HL-60/S4 (cell line): Measurements from ENCODE around the gene SH3PXD2B.
"Not testable (repeated sequence)": the region's sequence is repeated elsewhere in the genome, so short reads cannot be mapped to it uniquely, and the experiment has no call there.

ENCODE experiments used
- in situ Hi-C: fragments of 300-500 bp; cut with MboI; formaldehyde crosslinking; loops from 2 replicates; pipeline ENCODE4 v1.14.3; 2022; ENCODE audit warnings: low sequenced_read_pairs

Gene SH3PXD2B

DNA sequence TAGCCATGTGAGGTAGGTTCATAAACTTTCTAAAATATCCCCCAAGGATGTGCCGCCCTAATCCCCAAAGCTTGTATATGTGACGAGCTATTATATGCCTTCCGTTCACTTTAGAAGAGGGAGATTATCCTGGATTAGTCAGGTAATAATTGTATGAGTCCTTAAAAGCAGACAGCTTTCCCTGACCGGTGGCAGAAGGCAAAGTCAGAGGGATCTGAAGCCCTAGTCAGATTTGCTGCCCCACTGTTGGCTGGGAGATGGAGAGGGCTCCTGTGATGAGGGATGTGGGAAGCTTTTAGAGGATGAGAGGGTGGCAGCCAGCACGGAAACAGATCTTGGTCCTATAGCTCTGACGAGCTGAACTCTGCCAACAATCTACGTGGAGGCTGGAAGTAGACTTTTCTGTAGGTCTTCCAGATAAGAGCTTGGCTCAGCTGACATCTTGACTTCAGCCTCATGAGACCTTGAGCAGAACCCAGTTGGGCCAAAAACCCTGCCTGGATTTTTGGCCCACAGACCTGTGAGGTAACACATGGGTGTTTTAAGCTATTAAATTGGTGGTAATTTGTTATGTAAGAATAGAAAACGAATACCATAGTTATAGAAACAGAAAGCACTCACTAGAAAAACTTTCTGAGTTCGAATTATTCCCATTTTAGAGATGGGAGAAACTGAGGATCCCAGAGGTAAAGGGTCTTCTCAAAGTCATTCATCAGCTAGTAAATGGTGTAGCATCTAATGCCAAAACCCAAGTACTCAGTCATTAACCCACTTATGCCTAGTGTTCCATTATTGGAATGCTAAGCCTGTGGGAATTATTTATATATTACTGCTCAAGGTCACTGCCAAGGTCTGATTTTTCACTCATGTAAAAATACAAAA, 48.9 kb downstream of the SH3PXD2B start:
- in situ Hi-C loops, result no loop called here

DNA sequence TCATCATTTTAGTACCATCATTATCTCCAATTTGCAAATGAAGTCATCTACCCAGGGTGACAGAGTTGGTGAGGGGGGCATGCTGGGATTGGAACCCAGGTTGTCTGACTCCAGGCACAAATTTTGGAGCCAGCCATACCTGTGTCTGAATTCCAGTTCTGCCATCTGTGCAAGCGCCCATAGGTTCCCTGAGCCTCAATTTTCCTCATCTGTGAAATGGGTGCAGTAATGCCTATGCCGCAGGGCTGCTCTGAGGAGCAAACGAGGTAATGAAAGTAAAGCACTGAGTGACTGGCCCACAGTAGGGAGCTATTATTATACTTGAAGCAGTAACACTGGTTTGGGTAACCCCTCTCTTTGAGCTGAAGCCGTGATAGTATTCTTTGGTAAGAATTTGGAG, 49.6 kb downstream of the SH3PXD2B start:
- in situ Hi-C loops, result no loop called here

DNA sequence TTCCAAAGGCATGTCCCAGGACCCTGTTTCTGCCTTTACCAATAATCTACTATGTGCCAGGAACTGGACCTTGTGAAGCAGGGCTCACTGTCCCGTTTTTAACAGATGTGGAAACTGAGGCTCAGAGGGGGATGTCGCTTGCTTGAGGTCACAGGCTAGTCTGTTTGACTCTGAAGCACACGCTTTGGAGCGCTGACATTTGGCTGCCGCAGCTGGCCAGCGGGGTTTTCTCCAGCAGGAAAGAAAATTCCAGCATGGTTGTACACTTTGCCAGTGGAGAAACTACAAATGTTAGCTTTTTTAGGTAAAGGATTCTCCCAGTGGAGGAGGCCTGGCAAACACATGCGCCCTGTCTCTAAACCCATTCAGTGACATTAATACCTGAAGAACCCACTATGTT, 50.5 kb downstream of the SH3PXD2B start:
- in situ Hi-C loops, result no loop called here

DNA sequence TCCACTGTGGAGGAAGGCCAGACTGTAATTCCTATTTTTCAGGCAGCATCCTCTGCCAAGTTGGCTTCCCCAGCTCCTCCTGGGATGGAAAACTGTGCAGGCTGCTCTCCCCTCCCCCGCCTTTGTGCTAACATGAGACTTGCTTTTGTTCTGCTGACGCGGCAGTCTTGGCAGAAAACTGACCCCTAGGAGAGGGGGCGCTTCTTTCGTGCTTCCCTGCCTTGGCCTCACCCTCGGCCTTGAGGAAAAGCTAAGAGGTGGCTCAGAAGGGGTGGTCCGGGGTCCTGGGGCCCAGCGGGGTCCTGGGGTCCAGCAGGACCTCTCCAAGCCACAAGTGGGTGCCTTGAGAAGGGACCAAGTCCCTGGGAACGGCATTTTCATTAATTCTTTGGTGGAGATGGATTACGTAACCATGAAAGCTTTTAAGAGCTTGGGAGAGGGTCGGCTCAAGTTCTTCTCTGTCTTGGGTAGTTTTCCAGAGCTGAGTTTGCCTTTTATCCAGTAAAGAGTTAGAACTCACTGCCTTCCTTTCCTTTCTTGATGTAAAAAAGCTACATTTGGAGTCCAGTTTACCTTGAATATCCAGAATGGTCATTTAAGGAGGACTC, 51.0 kb downstream of the SH3PXD2B start:
- in situ Hi-C loops, result no loop called here

DNA sequence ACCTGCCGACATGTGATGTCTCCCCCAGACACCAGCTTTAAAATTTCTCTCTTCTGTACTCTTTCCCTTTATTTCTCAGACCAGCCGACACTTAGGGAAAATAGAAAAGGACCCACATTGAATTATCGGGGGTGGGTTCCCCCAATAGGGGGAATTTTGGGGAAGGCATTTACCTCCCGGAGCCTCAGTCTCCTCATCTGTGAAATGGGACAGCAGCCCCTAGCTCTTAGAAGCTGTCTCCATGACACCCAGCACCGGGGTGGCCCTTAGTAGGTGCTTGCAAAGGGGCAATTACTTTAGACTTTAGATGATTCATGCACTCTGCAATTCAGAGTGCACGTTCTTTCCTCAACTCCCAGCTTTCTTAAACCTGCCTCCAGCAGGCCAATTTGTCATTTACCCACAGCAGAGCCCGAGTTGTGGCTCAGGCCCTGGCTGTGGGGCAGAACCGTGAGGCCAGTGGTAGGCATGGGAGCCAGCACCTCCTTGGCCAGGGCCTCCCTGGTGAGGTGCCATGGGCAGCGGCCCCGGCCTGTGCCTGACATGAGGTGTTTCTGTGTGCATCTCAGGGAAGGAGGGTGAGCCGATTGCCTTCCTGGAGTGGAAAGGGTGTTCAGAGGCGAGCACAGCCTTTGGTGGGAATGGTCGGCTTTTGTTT, 51.7 kb downstream of the SH3PXD2B start:
- in situ Hi-C loops, result no loop called here

DNA sequence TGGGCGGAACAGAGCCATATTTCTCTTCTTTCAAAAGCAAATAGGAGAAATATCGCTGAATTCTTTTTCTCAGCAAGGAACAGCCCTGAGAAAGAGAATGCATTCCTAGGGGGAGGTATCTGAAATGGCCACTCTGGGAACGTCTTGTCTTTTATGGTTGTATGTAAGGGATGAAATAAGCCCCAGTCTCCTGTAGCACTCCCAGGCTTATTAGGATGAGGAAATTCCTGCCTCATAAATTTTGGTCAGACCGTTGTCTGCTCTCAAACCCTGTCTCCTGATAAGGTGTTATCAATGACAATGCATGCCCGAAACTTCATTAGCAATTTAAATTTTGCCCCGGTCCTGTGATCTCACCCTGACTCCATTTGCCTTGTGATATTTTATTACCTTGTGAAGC, 52.3 kb downstream of the SH3PXD2B start:
- in situ Hi-C loops, result not testable (repeated sequence)

DNA sequence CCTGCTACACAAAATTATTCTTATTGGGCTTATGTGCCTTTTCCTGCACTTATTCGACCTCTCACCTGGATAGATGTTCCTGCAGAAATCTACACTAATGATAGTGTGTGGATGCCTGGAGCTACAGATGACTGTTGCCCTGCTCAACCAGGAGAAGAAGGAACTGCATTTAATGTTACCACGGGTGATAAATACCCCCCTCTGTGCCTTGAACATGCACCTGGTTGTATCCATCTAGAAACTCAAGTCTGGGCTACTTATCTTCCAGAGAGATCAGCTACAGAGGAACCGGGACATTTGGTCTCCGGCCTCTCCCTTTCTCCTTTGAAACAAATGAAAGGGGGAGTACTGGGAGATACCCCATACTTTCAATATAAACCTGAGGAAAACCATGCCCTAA, 54.5 kb downstream of the SH3PXD2B start:
- in situ Hi-C loops, result no loop called here

DNA sequence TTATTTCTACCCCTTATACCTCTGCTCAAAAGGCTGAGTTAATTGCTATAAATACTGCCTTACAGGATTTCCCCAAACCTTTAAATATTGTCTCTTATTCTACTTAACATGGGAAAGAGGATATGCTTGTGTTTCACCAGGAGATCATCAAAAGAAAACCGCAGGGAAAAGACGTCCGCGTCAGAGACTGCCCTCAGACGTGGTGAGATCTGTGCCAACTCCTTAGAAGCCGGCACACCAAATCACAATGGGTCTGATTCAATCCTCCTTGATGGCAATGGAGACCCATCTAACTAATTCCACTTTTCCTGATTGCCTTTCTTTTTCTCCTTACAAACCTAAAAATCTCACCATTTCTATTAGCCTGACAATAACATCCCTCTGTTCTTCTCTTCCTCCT, 55.0 kb downstream of the SH3PXD2B start:
- in situ Hi-C loops, result no loop called here

DNA sequence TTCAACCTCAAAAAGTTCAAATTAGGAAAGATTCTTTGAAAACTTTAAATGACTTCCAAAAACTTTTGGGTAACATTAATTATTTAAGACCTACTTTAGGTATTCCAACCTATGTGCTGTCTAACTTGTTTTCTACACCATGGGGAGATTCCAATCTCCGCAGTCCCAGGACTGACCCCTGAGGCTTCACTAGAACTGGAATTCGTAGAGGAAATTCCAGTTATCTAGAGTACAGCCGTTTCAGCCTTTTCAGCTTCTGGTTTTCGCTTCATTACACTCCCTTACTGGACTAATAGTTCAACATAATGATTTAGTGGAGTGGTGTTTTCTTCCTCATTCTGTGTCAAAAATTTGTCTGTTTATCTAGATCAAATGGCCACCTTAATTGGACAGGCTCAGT, 55.7 kb downstream of the SH3PXD2B start:
- in situ Hi-C loops, result not testable (repeated sequence)

DNA sequence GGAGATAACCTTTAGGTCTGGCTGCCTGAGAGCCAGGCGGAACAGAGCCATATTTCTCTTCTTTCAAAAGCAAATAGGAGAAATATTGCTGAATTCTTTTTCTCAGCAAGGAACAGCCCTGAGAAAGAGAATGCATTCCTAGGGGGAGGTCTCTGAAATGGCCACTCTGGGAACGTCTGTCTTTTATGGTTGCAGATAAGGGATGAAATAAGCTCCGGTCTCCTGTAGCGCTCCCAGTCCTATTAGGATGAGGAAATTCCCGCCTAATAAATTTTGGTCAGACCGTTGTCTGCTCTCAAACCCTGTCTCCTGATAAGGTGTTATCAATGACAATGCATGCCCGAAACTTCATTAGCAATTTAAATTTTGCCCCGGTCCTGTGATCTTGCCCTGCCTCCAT, 57.3 kb downstream of the SH3PXD2B start:
- in situ Hi-C loops, result not testable (repeated sequence)

DNA sequence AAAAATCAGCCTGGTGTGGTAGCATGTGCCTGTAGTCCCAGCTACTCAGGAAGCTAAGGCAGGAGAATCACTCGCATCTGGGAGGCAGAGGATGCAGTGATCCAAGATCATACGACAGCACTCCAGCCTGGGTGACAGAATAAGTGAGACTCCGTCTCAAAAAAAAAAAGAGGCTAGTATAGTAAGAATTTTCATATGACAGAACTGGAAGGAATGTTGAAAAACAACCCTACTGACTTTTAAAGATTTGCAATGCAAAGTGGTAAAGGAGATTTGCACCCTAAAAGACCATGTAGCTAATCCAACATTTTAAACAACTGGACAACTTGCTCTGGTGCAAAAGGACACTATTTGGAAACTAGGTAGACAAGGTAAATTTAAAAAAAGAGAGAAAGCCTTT, 58.1 kb downstream of the SH3PXD2B start:
- in situ Hi-C loops, result no loop called here

DNA sequence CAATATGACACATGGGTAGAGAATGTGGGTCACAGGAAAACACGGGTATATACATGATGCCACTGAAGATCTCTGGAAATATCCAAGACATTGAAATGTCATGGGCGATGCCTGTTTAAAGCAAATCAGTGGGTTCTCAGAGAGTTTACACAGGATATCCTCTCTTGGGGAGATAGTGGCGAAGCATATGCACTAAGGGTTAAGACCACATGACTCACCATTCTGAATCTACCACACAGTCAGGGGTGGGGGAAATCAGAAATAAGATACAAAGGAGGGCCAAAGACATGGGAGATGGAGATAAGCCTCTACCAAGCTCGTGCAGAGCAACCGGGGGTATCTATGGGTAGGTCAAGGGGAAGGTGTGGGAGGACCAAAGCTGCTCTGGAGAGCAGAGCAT, 58.8 kb downstream of the SH3PXD2B start:
- in situ Hi-C loops, result no loop called here

DNA sequence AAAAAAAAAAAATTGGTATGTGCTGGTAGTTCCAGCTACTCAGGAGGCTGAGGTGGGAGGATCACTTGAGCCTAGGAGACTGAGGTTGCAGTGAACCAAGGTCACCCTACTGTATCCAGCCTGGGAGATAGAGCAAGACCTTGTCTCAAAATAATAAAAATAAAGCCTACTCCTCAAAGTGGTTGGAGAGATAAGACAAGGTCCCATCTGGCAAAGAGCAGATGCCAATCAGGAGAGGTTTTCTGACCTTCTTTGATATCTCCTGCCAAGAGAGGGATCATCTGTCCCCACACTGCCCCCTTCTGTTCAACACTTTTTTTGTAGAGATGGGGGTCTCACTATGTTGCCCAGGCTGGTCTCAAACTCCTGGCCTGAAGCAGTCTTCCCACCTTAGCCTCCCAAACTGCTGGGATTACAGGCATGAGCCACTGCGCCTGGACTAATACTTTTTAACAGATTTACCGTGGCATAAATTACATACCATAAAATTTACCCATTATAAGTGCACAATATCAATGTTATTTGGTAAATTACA, 64.7 kb downstream of the SH3PXD2B start:
- in situ Hi-C loops, result no loop called here

DNA sequence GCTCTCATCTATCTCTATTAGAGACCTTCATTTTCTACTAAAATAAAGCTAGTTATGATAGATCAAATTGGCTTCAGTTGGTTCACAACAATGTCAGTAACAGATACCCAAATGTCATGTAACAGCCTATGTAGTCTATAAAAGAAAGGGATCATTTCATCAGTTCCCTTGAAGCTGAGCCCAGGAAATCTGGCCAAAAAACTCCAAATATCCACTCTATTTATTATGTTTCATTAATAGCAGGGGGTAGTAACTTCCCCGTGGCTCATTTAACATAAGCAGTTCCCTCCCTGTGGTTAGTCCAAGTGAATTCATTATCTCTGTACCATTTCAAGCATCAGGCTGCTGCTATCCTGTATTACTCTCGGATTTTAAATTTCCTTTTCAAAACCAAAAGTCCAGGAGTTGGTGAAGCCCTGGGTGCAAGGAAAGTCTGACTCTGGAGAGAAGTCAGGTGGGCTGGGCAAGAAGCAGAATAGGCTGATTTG, 66.0 kb downstream of the SH3PXD2B start:
- in situ Hi-C loops, result no loop called here

DNA sequence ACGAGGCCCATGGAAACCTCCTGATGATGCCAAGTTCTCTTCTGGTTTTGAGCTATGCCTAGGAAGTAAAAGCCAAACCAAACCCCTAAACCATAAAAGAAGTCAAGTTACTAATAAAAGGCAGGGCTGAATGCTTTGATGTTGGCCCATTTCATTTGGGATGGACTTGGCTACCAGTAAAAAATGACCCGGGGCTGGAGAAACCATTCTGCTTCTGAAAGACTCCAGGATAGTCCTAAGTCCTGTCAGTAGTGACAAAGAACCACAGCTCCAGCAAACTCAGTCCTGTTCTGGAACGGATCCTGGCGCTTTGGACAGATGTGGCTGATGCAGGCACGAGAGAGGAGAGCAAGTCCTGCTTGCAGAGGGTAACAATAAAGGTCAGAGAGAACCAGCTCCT, 68.6 kb downstream of the SH3PXD2B start:
- in situ Hi-C loops, result no loop called here

DNA sequence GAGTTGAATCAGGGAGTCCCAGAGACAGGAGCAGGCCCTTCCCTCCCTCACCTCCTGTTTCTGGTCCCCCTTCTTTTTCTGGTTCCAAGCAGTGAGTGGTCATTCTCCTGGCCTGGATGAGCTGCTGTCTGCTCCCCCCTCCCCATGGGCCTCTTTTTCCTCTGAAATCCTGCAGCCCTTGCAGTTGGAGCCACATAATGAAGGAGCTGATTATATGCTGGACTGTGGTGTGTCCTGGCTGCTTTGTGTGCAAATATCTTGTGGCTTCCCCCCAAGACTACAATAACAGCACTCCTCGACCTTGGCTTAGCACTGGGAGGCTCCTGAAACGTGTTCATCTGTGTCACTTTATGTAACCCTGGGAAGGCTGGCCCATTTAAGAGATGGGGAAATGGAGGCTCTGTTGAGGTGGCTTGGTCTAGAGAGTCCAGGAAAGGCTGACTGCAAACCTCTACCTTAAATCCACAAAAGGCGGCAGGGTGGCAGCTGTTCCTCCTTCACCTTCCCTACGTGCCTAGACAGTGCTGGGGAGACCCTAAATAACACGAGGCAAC, 69.2 kb downstream of the SH3PXD2B start:
- in situ Hi-C loops, result no loop called here

DNA sequence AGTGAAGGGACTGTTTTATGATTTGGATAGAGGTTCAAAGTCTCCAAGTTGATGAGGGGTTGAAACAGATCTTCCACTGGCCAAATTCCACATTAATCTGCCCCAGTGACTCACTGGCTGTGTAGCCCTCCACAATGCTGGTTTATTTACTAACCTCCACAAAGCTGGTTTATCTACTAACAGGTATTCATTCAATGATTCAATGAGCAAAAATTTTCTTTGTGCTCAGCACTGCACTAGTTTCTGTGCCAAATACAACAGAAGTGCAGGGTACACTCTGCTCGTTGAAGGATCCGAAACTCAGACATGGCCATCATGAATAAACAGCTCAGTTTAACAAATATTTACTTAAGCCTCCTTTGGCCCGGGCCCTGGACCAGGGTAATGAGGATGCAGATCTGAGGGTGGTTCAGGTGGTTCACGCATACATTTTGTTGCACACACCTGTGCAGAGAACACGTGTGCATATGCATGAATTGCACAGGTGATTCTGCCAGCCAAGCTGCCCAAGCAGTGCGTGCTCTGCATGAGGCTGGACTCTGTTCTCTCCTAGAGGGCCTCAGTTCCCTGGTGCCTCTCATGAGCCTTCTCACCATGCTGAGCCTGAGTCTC, 71.0 kb downstream of the SH3PXD2B start:
- in situ Hi-C loops, result no loop called here

DNA sequence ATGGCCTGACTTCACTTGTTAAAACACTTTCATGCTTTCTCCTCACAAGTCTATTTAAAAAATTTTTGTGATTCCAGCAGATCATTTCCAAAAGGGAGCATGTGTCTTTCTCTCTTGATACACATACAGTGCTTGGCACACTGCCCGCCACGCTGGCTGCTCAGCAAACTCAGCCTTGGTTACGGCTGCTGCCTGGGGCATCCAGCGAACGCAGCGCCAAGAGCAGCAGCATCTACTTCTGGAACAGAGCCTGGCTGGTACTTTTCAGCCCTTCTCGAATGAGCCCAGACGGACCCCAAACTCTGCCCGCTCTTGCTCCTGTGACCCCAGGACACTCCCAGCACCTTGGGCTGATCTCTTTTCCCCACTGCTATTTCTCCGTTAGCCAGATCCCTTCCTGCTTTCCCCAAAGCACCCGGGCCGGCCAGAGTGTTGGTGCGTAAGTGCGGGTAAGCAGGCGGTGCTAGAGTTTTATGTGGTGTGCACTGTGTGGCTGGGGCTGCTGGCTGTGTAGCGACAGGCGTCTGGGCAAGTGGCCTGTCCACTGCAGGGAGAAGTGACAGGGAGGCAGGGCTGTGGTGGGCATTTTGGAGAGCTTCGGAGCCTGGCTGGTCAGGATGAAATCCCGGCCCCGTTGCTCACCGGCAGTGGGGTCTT, 73.2 kb downstream of the SH3PXD2B start:
- in situ Hi-C loops, result no loop called here

DNA sequence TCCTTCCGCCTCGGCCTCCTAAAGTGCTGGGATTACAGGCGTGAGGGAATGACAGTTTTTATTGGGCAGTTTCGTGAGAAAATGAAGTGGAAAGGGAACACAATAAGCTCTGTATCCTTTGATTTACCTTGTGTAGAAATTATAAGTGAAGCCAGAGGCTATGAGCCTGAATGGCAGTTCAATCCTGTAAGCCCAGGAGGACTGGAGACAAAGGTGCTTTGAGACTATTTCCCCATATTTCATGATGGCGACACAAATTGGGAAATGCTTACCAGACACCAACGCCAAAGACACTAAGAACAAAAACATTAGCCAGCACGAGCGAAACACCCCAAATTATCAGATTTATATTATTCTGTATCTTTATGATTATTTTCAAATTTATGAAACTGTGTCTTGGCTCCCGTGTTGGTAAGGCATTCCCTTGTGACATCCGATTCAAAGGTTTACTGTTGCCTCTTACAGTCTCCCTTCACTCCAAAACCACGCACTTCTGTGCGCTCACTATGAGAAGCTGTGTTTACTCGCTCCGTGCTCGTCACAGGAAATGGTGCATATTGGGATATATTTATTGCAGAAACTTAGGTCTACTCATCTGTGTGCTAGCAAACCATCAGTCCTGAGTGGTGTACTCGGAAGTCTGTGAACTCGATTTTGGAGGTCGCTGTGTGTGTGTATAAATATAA, 73.9 kb downstream of the SH3PXD2B start:
- in situ Hi-C loops, result no loop called here

DNA sequence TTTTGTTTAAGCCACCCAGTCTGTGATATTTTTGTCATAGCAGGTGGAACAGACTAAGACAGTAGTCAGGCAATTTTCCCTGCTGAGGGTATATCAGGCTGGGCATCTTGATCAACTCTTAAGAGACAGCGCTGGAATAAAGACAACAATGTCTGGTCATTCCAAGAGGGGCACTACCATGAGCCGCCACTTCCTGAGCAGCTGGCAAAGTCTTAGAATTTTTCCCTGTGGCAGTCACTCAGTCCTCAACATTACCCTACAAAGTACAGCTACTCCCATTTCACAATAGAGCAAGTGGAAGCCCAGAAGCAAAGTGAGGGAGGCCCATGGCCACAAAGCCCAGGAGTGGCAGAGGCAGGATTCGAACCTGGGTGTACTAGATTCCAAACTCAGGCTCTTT, 74.8 kb downstream of the SH3PXD2B start:
- in situ Hi-C loops, result no loop called here
